Suprapubic skin (tissue), 4 donors: Measurements from ENCODE around the gene SETD4. TPM values are rescaled to one million over a fixed set of nuclear protein-coding genes. Genes with fewer than 3 reads are reported as not detected.

Experiments
- DNase-seq, 2 donors: peaks; one replicate each; pipeline ENCODE4 v3.0.0-alpha.2; 2019; ENCODE audit warnings: low spot score in 2 of 2
- H3K27ac ChIP-seq: fragments of 200-600 bp; sonication (generic); one replicate; pipeline ENCODE4 v1.5.1; 2019
- H3K27me3 ChIP-seq: fragments of 200-600 bp; sonication (generic); one replicate; pipeline ENCODE4 v1.5.1; 2019
- H3K36me3 ChIP-seq: fragments of 200-600 bp; sonication (generic); one replicate; pipeline ENCODE4 v1.5.1; 2019
- H3K4me1 ChIP-seq: fragments of 200-600 bp; sonication (generic); one replicate; pipeline ENCODE4 v1.5.1; 2019
- H3K4me3 ChIP-seq: fragments of 200-600 bp; sonication (generic); one replicate; pipeline ENCODE4 v1.5.1; 2019; ENCODE audit warnings: mild to moderate bottlenecking
- H3K9me3 ChIP-seq: fragments of 200-600 bp; sonication (generic); one replicate; pipeline ENCODE4 v1.5.1; 2019
- EP300 ChIP-seq: sonication (generic); formaldehyde crosslinking; IDR thresholded peaks from one replicate; pipeline ENCODE4 v1.6.1; 2017; ENCODE audit warnings: antibody characterized with exemption
- POLR2A ChIP-seq, 2 donors: fragments of 450-650 bp; IDR thresholded peaks; one replicate each; pipeline ENCODE4 v1.6.1; 2017; ENCODE audit warnings: antibody characterized with exemption in 2 of 2, mild to moderate bottlenecking in 2 of 2, moderate library complexity in 2 of 2
- POLR2AphosphoS5 ChIP-seq, 3 donors: sonication (generic); formaldehyde crosslinking; IDR thresholded peaks; one replicate each; pipeline ENCODE4 v1.6.1; 2017; ENCODE audit warnings: antibody characterized with exemption in 3 of 3
- WGBS: methylation state at CpG from one replicate; pipeline ENCODE4 v1.1.5; 2018; 5-methylcytosine and 5-hydroxymethylcytosine counted together
- total RNA-seq, 4 donors: library from RNA; depleted of rRNA; stranded (reverse); fragments of >200 nt; gene quantifications; one replicate each; pipeline ENCODE4 v1.1.0, GENCODE V29; 2016
- TF ChIP-seq, protein P1 (sequence below), 2 donors: fragments of 200-600 bp in 1 of 2; fragments of 450-650 bp in 1 of 2; sonication (generic) in 1 of 2; IDR thresholded peaks; one replicate each; pipeline ENCODE4 v1.5.1; 2016 to 2019; ENCODE audit warnings: antibody characterized with exemption in 2 of 2, mild to moderate bottlenecking in 1 of 2, moderate library complexity in 1 of 2

Gene SETD4
- total RNA-seq, 4 donors from 2014 or later, result 20.8 to 80.9 (median 26.5) TPM

DNA sequence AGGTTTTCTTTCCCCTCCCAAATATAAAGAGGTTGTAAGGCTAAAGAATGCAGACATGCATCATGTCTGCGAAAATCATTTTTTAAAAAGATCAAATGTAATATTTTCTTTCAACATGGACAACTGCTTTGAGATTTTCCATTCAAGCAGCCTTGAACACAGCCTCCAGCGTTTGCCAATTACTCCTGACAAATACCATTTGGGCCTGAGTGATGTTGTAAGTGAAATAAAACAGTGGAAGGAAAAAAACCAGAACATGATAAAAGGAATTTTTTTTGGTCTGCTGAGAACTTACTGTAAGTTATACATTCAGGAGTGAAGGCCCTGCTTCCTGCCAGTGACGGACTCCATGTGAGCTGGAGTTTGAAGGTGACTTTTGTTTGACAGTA lies 37.2 kb downstream of the SETD4 start:
- no peak for TF ChIP-seq EP300
- Histone ChIP-seq H3K4me1 (peaks cover 1% of the 10 kb centered on the region), H3K9me3 (no peaks in the 10 kb centered on the region), H3K4me3 (no peak overlapping the region), H3K27me3 (no peaks in the 10 kb centered on the region), H3K27ac (no peak overlapping the region), H3K36me3 (no peaks in the 10 kb centered on the region)
- no peak for DNase-seq
- WGBS, result 64% methylated on average over 3 of the region's 3 CpGs

DNA sequence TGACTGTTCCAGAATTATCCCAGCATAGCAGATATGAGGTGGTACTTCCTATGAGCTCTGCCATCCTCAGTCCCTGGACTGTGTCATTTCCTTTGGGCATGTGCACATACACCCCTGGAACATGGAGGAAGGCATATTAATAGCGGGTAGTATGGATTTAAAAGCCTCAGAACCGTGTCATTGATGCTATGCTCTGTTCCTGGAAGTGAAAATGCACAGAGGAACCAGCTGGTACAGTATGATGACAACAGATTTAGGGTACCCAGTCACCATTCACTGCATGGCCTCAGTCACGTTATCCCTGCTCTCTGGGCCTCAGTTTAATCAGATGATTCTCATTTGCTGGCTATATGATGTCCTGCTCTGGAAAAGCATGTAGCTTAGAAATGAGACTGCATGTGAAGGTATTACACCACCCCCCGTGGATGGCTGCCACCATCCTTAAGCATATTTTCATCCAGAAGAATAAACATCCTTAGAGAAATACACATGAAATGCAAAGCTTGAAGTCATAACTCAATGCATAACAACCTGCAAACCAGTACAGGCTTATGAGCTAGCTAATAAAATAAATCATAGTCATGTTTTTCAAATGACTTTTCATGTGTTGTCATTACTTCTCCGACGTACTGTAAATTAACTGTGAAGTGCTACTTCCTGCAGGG lies 37.8 kb downstream of the SETD4 start:
- Histone ChIP-seq H3K9me3 (no peaks in the 10 kb centered on the region), H3K27me3 (no peaks in the 10 kb centered on the region), H3K36me3 (no peaks in the 10 kb centered on the region), H3K4me3 (no peak overlapping the region), H3K27ac (no peak overlapping the region), H3K4me1 (no peaks in the 10 kb centered on the region)
- DNase-seq, result no peak
- no peak for TF ChIP-seq EP300
- no peak for TF ChIP-seq POLR2AphosphoS5 (IDR thresholded peaks at IDR 0.05)
- TF ChIP-seq POLR2A (IDR thresholded peaks at IDR 0.05), result no peak
- TF ChIP-seq, protein P1, sequence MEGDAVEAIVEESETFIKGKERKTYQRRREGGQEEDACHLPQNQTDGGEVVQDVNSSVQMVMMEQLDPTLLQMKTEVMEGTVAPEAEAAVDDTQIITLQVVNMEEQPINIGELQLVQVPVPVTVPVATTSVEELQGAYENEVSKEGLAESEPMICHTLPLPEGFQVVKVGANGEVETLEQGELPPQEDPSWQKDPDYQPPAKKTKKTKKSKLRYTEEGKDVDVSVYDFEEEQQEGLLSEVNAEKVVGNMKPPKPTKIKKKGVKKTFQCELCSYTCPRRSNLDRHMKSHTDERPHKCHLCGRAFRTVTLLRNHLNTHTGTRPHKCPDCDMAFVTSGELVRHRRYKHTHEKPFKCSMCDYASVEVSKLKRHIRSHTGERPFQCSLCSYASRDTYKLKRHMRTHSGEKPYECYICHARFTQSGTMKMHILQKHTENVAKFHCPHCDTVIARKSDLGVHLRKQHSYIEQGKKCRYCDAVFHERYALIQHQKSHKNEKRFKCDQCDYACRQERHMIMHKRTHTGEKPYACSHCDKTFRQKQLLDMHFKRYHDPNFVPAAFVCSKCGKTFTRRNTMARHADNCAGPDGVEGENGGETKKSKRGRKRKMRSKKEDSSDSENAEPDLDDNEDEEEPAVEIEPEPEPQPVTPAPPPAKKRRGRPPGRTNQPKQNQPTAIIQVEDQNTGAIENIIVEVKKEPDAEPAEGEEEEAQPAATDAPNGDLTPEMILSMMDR (IDR thresholded peaks at IDR 0.05), result no peak
- WGBS, result 57% methylated on average over 6 of the region's 6 CpGs

DNA sequence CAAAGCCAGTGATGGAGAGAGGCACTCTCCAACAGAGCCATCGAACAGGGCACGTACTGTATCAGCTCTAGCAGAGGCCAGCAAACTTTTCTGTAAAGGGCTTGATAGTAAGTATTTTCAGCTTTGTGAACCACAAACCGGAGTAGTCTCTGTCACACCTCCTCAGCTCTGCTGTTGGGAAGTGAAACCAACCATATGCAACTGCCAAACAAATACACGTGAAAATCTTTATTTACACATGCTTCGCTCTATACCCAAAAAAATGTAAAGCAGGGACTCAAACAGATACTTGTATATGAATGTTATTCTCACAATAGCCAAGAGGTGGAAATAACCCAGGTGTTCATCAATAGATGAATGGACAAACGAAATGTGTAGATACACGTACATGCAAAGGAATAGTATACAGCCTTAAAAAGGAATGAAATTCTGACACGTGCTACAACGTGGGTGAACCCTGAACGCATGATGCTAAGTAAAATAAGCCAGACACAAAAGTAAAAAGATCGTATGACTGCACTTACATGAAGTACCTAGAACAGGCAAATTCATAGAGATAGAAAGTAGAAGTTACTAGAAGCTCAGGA lies 39.0 kb downstream of the SETD4 start:
- DNase-seq, result no peak
- Histone ChIP-seq H3K4me1 (no peaks in the 10 kb centered on the region), H3K4me3 (no peak overlapping the region), H3K27me3 (no peaks in the 10 kb centered on the region), H3K36me3 (no peaks in the 10 kb centered on the region), H3K9me3 (no peaks in the 10 kb centered on the region), H3K27ac (no peak overlapping the region)
- TF ChIP-seq, protein P1 (IDR thresholded peaks at IDR 0.05), result no peak
- TF ChIP-seq EP300, result no peak
- no peak for TF ChIP-seq POLR2AphosphoS5 (IDR thresholded peaks at IDR 0.05)
- no peak for TF ChIP-seq POLR2A (IDR thresholded peaks at IDR 0.05)
- 95% methylated on average over 11 of the region's 11 CpGs for WGBS

DNA sequence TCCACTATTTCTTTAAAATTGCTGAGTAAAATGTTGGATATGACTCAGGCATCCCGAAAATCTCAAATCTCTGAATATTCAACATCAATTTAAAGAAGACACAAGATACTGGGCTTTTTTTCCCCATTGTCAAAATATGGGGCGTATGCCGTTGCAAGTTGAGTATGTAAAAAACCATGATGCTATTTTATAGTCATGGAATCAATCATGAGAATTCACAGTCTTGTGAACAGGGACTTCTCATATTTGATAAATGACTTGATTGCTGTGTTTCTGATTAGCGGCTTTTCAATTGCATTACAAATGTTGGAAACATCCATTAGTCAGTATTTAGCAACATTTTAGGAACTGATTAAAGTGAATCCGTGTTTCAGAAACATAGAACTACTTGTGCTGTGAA lies 45.3 kb downstream of the SETD4 start:
- Histone ChIP-seq H3K4me1 (no peaks in the 10 kb centered on the region), H3K36me3 (no peaks in the 10 kb centered on the region), H3K27ac (peak overlapping the region; percentile 20), H3K27me3 (no peaks in the 10 kb centered on the region), H3K4me3 (no peak overlapping the region), H3K9me3 (no peaks in the 10 kb centered on the region)
- no peak for DNase-seq
- TF ChIP-seq POLR2A (IDR thresholded peaks at IDR 0.05) (no peak), POLR2AphosphoS5 (IDR thresholded peaks at IDR 0.05) (no peak), EP300 (no peak)
- TF ChIP-seq, protein P1 (IDR thresholded peaks at IDR 0.05), result no peak
- 55% methylated on average over 5 of the region's 5 CpGs for WGBS

DNA sequence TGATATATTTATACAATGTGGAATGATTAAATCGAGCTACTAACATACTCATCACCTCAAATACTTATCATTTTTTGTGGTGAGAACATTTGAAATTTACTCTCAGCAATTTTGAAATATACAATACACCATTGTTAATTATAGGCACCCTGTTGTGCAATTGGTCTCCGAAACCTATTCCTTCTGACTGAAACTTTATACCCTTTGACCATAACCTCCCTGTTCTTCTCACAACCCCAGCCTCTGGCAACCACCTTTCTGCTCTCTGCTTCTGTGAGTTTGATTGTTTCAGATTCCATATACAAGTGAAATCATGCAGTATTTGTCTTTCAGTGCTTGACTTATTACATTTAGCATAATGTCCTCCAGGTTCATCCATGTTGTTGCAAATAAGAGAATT lies 49.5 kb downstream of the SETD4 start:
- H3K27me3 ChIP-seq, result no peaks in the 10 kb centered on the region
- no peak overlapping the region for H3K27ac ChIP-seq
- DNase-seq, result no peak
- H3K9me3 ChIP-seq, result no peaks in the 10 kb centered on the region
- TF ChIP-seq EP300 (no peak), POLR2AphosphoS5 (IDR thresholded peaks at IDR 0.05) (no peak), POLR2A (IDR thresholded peaks at IDR 0.05) (no peak)
- TF ChIP-seq, protein P1 (IDR thresholded peaks at IDR 0.05), result no peak
- H3K4me3 ChIP-seq, result no peak overlapping the region
- 65% methylated on average over 2 of the region's 2 CpGs for WGBS
- H3K4me1 ChIP-seq, result no peaks in the 10 kb centered on the region
- no peaks in the 10 kb centered on the region for H3K36me3 ChIP-seq
